ENCODE results near the gene MED13L. TPM values are rescaled to one million over a fixed set of nuclear protein-coding genes. Genes with fewer than 3 reads are reported as not detected.
"Not testable (repeated sequence)": the region's sequence is repeated elsewhere in the genome, so short reads cannot be mapped to it uniquely, and the experiment has no call there.

Gene MED13L
- total RNA-seq, 6 experiments from 2014 or later: 29.0 to 52.0 (median 38.1) TPM

- peak; percentile 77 to 86 (median 82) for ATAC-seq
- DNase-seq: no peak
- H3K4me3 ChIP-seq: no peak overlapping the region
- no peak overlapping the region for H3K27ac ChIP-seq
- no peaks in the 10 kb centered on the region for H3K27me3 ChIP-seq
- H3K4me1 ChIP-seq: peaks cover 0 to 30% (median 12%) of the 10 kb centered on the region in 4 donors
- intact Hi-C loops (cut with DNase I): no loop called here
- no peaks in the 10 kb centered on the region for H3K36me3 ChIP-seq
- WGBS (ENCODE audit: insufficient coverage, low coverage, low lambda C conversion rate, missing lambda C conversion rate): 71% methylated on average over 9 of the region's 9 CpGs
- TF ChIP-seq POLR2A (IDR thresholded peaks at IDR 0.05): no peak
- no peak for TF ChIP-seq CTCF (IDR thresholded peaks at IDR 0.05)
- H3K9me3 ChIP-seq: no peaks in the 10 kb centered on the region
Measured at GRCh38 chr12:116241157-116241759, 36.2 kb downstream of the MED13L start.

DNA sequence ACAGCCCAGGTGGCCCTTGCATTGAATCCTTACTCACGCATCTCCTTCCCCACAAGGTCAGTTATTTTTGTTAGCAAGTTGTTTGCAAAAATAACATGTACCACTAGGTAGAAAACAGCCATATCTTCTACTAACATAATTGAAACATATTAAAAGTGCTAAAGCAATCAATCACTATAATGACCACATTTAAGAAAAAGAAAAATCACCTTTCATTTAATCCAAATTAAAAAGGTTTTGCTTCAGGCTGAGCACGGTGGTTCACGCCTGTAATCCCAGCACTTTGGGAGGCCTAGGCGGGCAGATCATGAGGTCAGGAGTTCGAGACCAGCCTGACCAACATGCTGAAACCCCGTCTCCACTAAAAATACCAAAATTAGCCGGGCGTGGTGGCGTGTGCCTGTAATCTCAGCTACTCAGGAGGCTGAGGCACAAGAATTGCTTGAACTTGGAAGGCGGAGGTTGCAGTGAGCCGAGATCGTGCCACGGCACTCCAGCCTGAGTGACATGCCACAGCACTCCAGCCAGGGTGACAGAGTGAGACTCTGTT is 38.8 kb downstream of the MED13L start:
- WGBS (ENCODE audit: insufficient coverage, low coverage, low lambda C conversion rate, missing lambda C conversion rate): 91% methylated on average over 12 of the region's 13 CpGs
- H3K4me1 ChIP-seq: peaks cover 0 to 18% (median 5%) of the 10 kb centered on the region in 4 donors
- not testable (repeated sequence) for H3K27me3 ChIP-seq, H3K9me3 ChIP-seq, H3K36me3 ChIP-seq, H3K4me3 ChIP-seq, H3K27ac ChIP-seq, ATAC-seq, DNase-seq
- intact Hi-C loops (cut with DNase I): loop anchor here in 1 of 2 donors (10.0 kb wide), 1 partner anchor 244 kb away; no protein-coding TSS in a partner anchor

DNA sequence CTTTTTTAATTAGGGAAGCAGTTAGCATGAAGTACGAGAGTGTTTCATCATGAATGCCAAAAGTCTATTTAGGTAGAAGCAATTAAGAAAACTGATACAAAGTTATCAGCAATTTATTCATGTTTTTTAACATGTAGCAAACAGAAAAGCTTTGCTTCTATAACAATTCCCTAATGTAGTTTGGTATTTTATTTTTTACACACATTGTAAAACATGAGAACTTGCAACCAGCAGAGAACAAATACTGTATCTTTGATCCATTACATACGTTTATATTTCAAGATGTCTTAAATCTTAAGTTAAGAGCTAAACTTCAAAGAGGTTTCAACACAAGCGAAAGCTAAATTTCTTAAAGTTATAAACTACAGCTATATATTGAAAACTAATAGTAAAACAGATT is 39.3 kb downstream of the MED13L start:
- Histone ChIP-seq H3K36me3 (no peaks in the 10 kb centered on the region), H3K27me3 (no peaks in the 10 kb centered on the region), H3K9me3 (no peaks in the 10 kb centered on the region), H3K27ac (no peak overlapping the region), H3K4me1 (peaks cover 0 to 16% (median 4%) of the 10 kb centered on the region in 4 donors), H3K4me3 (no peak overlapping the region)
- TF ChIP-seq POLR2A (IDR thresholded peaks at IDR 0.05) (no peak), CTCF (IDR thresholded peaks at IDR 0.05) (no peak)
- 65% methylated on average over 3 of the region's 3 CpGs for WGBS (ENCODE audit: insufficient coverage, low coverage, low lambda C conversion rate, missing lambda C conversion rate)
- intact Hi-C loops (cut with DNase I): loop anchor here in 1 of 2 donors (10.0 kb wide), 1 partner anchor 243 kb away; no protein-coding TSS in a partner anchor
- ATAC-seq (no peak), DNase-seq (no peak)

- DNase-seq (no peak), ATAC-seq (no peak)
- Histone ChIP-seq H3K4me3 (no peak overlapping the region), H3K9me3 (no peaks in the 10 kb centered on the region), H3K4me1 (peaks cover 0 to 24% (median 4%) of the 10 kb centered on the region in 4 donors), H3K36me3 (no peaks in the 10 kb centered on the region), H3K27ac (no peak overlapping the region), H3K27me3 (no peaks in the 10 kb centered on the region)
- 65% methylated on average over 3 of the region's 3 CpGs for WGBS (ENCODE audit: insufficient coverage, low coverage, low lambda C conversion rate, missing lambda C conversion rate)
- TF ChIP-seq CTCF (IDR thresholded peaks at IDR 0.05) (no peak), POLR2A (IDR thresholded peaks at IDR 0.05) (no peak)
- intact Hi-C loops (cut with DNase I): loop anchor here in 1 of 2 donors (10.0 kb wide), 1 partner anchor 242 kb away; no protein-coding TSS in a partner anchor
Measured at GRCh38 chr12:116236976-116237375, 40.5 kb downstream of the MED13L start.

- peak; percentile 82 to 90 (median 85) for ATAC-seq
- intact Hi-C loops (cut with DNase I): loop anchor here in 1 of 2 donors (10.0 kb wide), 1 partner anchor 241 kb away; no protein-coding TSS in a partner anchor
- Histone ChIP-seq H3K27me3 (no peaks in the 10 kb centered on the region), H3K4me1 (peaks cover 0 to 19% (median 2%) of the 10 kb centered on the region in 4 donors), H3K9me3 (no peaks in the 10 kb centered on the region), H3K4me3 (no peak overlapping the region), H3K27ac (no peak overlapping the region), H3K36me3 (no peaks in the 10 kb centered on the region)
- TF ChIP-seq CTCF (IDR thresholded peaks at IDR 0.05) (peak; percentile 74 to 77 (median 75)), POLR2A (IDR thresholded peaks at IDR 0.05) (no peak)
- DNase-seq: peak in 2 of 3 donors; percentile 25 to 57
- WGBS (ENCODE audit: insufficient coverage, low coverage, low lambda C conversion rate, missing lambda C conversion rate): 3% methylated on average over 3 of the region's 3 CpGs
Measured at GRCh38 chr12:116236148-116236731, 41.3 kb downstream of the MED13L start.

DNA sequence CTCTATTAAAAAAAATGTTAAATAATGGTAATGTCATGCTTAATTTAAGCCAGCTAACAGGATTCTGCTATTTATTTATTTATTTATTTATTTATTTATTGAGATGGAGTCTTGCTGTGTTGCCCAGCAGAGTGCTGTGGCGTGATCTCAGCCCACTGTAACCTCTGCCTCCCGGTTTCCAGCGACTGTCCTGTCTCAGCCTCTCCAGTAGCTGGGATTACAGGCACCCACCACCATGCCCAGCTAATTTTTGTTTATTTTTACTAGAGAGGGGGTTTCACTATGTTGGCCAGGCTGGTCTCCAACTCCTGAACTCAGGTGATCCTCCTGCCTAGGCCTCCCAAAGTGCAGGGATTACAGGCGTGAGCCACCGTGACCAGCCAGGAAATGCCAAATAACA is 43.3 kb downstream of the MED13L start:
- H3K4me1 ChIP-seq: peaks cover 0 to 19% (median 2%) of the 10 kb centered on the region in 4 donors
- H3K36me3 ChIP-seq, H3K27ac ChIP-seq, H3K9me3 ChIP-seq, ATAC-seq, H3K4me3 ChIP-seq, H3K27me3 ChIP-seq, DNase-seq: not testable (repeated sequence)
- intact Hi-C loops (cut with DNase I): loop anchor here in 1 of 2 donors (10.0 kb wide), 1 partner anchor 239 kb away; no protein-coding TSS in a partner anchor
- 84% methylated on average over 4 of the region's 5 CpGs for WGBS (ENCODE audit: insufficient coverage, low coverage, low lambda C conversion rate, missing lambda C conversion rate)
